HL-60 (cell line): ENCODE data around the gene IGSF9.

Source experiments
- GABPA ChIP-seq: IDR thresholded peaks from 2 replicates; pipeline ENCODE4 v1.6.1; 2012; ENCODE audit warnings: low read depth
- POLR2AphosphoS5 ChIP-seq: IDR thresholded peaks from 2 replicates; pipeline ENCODE4 v1.6.1; 2012; ENCODE audit warnings: low read depth
- REST ChIP-seq: IDR thresholded peaks from 2 replicates; pipeline ENCODE4 v1.6.1; 2012; ENCODE audit warnings: low read depth; ENCODE audit not compliant: insufficient replicate concordance
- SPI1 ChIP-seq: IDR thresholded peaks from 2 replicates; pipeline ENCODE4 v1.6.1; 2012; ENCODE audit warnings: low read depth, mild to moderate bottlenecking, borderline replicate concordance
- TF ChIP-seq, protein P1 (sequence below): IDR thresholded peaks from one replicate; pipeline ENCODE4 v1.5.1; 2011; ENCODE audit warnings: low read length, control low read depth, inconsistent platforms; ENCODE audit not compliant: insufficient read depth

DNA sequence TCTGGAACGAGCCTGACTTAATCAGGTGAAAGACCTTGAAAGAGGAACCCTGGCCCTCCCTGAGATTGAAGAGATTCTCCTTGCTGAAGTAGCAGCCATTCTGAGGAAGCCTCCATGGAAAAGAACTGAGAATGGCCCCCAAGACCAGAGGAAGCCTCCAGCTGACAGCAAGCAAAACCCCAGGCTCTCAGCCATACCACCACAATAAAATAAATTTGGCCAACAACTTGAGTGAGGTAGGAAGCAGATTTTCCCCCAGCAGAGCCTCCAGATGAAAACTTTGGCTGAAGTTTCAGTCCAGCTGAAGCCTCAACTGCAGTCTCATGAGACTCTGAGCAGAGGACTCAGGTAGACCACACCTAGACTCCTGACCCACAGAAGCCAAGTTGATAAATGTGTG, 42.6 kb upstream of the IGSF9 start:
- TF ChIP-seq, protein P1, sequence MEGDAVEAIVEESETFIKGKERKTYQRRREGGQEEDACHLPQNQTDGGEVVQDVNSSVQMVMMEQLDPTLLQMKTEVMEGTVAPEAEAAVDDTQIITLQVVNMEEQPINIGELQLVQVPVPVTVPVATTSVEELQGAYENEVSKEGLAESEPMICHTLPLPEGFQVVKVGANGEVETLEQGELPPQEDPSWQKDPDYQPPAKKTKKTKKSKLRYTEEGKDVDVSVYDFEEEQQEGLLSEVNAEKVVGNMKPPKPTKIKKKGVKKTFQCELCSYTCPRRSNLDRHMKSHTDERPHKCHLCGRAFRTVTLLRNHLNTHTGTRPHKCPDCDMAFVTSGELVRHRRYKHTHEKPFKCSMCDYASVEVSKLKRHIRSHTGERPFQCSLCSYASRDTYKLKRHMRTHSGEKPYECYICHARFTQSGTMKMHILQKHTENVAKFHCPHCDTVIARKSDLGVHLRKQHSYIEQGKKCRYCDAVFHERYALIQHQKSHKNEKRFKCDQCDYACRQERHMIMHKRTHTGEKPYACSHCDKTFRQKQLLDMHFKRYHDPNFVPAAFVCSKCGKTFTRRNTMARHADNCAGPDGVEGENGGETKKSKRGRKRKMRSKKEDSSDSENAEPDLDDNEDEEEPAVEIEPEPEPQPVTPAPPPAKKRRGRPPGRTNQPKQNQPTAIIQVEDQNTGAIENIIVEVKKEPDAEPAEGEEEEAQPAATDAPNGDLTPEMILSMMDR = no peak
- TF ChIP-seq REST = no peak
- TF ChIP-seq POLR2AphosphoS5 = no peak
- no peak for TF ChIP-seq GABPA
- TF ChIP-seq SPI1 = no peak
